ENCODE results near the gene PROK1.

The PROK1 gene

DNA sequence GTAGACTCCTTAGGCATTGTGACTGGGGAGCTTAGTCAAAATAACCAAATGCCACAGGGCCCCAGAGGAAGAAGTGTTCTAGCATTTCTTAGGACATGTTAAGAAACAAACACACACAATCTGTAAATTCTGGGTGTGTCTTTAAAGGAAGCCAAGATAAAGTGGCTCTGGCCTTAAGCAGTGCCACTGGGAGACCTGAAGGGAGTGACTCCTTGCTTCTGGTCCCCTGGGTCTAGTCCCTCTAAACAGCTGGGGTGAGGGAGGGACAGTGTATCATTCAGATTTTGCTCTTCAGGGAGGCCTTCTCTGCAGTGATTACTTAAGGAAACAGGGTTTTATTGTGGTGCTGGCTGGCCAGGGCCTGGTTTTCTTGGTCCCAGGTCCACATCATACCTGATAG, 9.1 kb upstream of the PROK1 start:
- H3K4me3 ChIP-seq (ENCODE audit: control insufficient read depth, low read depth, low read length): no peak overlapping the region
- DNase-seq (ENCODE audit: low read depth): no peak

DNA sequence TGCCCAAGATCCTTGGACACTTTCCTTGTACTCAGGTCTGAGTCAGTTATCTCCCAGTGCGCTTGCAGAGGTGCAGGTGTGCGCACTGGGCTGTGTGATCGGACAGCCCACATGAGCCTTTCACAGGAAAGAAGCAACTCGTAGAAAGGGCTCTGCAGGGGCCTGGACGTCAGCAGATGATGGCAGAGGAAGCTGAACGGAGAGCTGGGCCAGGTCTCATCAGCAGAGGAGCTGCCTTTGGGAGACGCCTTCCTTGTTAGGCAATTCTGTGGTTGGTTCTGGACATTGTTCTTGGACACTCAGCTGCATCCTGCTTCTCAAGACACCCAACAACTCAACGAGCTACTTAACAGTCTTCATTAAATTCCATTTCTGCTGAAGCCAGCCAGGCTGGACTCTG, 7.5 kb upstream of the PROK1 start:
- DNase-seq (ENCODE audit: low read depth): no peak
- TF ChIP-seq, protein P1, sequence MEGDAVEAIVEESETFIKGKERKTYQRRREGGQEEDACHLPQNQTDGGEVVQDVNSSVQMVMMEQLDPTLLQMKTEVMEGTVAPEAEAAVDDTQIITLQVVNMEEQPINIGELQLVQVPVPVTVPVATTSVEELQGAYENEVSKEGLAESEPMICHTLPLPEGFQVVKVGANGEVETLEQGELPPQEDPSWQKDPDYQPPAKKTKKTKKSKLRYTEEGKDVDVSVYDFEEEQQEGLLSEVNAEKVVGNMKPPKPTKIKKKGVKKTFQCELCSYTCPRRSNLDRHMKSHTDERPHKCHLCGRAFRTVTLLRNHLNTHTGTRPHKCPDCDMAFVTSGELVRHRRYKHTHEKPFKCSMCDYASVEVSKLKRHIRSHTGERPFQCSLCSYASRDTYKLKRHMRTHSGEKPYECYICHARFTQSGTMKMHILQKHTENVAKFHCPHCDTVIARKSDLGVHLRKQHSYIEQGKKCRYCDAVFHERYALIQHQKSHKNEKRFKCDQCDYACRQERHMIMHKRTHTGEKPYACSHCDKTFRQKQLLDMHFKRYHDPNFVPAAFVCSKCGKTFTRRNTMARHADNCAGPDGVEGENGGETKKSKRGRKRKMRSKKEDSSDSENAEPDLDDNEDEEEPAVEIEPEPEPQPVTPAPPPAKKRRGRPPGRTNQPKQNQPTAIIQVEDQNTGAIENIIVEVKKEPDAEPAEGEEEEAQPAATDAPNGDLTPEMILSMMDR (conservative IDR thresholded peaks at IDR 0.05; ENCODE audit: control insufficient read depth, insufficient read depth, low read depth, low read length): no peak
- no peak overlapping the region for H3K4me3 ChIP-seq (ENCODE audit: control insufficient read depth, low read depth, low read length)

More for the DNA sequence above, 9.1 kb upstream of the PROK1 start:
- TF ChIP-seq, protein P1 (conservative IDR thresholded peaks at IDR 0.05; ENCODE audit: control insufficient read depth, insufficient read depth, low read depth, low read length): no peak

DNA sequence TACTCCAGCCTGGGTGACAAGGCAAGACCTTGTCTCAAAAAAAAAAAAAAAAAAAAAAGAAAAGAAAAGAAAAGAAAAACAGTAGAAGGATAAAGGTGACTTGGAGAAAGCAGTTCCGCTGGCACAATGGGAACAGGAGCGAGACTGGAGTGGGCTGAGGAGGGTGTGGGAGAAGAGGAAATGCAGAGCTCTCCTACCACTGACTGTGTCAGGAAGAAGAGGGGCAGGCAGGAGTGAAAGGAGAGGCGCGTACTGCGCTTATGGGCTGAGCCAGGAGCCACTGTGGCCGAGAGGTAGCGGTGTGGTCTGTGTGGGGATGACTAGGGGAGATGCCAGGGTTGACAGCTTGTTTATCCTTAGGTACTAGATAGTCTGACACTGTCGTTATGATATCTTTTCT, 6.4 kb upstream of the PROK1 start:
- no peak for DNase-seq (ENCODE audit: low read depth)
- H3K4me3 ChIP-seq (ENCODE audit: control insufficient read depth, low read depth, low read length): no peak overlapping the region
- TF ChIP-seq, protein P1 (conservative IDR thresholded peaks at IDR 0.05; ENCODE audit: control insufficient read depth, insufficient read depth, low read depth, low read length): no peak

DNA sequence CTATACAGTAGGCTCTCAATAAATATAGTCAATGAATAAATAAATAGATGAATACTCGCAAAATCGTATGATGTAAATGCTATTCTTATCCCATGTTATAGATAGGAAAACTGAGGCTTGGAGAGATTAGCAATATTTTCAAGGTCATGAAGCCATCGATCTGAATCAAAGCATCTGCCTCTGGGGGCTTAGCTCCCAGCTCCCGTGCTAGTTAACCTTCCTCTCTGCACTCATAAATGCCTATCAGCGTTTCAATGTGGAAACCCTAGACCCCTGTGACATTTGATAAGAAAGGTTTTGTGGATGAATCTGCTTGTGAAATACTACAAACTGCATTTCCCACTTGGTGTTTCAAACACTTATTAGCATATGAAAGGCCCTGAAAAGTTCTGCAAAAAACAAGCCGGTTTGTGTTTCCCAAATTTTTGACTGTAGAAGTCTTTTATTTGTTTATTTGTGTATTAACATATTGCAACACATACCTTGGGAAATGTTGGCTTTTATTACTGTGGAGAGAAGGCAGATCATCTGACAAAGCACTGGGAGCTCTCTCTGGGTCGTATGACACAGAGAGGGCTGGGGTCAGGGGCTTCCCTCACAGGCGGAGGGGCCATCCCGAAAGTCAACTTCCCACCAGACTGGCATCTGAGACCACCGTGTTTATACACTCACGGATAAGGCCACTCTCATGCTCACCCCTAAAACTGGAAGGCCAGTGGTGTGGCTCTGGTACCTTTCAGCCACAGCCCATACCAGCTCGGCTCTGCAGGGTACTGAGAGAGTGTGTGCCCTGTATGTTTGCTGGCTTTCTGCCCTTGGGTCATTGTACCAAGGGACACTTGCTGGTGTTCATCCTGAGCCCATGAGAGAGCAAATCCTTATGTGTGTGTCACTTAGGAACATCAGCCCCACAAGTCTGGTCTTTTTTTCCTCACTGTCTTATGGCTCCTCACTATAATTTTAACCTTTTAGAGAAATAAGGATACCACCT, 993 bp upstream of the PROK1 start:
- TF ChIP-seq, protein P1 (conservative IDR thresholded peaks at IDR 0.05; ENCODE audit: control insufficient read depth, insufficient read depth, low read depth, low read length): no peak
- no peak overlapping the region for H3K4me3 ChIP-seq (ENCODE audit: control insufficient read depth, low read depth, low read length)
- no peak for DNase-seq (ENCODE audit: low read depth)

DNA sequence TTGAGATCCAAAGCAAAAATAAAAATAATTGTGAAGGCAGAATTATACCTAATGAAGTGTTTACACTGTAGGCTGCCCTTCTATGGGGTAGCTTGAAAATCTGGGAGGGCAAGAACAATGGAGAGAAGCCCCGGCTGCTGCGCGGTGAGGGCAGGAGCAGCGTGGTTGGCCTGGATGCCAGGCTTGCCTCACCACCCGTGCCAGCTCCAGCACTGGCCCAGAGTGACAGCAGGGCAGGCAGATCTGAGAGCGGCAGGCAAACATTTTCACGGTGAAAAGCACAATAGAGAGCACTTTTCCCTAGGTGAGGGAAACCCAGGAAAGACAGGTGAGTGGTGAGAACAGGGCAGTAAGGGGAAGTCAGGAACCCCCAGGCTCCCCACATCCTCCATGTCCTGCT, 1.4 kb downstream of the PROK1 start:
- DNase-seq (ENCODE audit: low read depth): no peak
- TF ChIP-seq, protein P1 (conservative IDR thresholded peaks at IDR 0.05; ENCODE audit: control insufficient read depth, insufficient read depth, low read depth, low read length): no peak
- H3K4me3 ChIP-seq (ENCODE audit: control insufficient read depth, low read depth, low read length): no peak overlapping the region

DNA sequence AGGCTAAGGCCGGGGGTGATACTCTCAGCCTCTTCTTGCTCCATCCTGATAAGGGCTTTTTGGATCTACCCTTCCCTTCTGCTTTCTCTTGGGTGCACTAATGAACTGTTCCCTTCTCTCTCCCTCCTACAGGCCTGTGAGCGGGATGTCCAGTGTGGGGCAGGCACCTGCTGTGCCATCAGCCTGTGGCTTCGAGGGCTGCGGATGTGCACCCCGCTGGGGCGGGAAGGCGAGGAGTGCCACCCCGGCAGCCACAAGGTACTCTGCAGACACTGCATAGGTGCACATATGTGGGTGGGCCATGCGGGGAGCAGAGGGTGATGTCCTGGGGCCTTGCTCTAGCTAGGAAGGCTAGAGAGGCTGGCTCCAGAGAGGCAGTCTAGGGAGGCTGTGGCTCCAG, 2.9 kb downstream of the PROK1 start:
- no peak overlapping the region for H3K4me3 ChIP-seq (ENCODE audit: control insufficient read depth, low read depth, low read length)
- TF ChIP-seq, protein P1 (conservative IDR thresholded peaks at IDR 0.05; ENCODE audit: control insufficient read depth, insufficient read depth, low read depth, low read length): no peak
- DNase-seq (ENCODE audit: low read depth): no peak

Measured in fibroblast of mammary gland (primary cell).